Measurements from ENCODE around the gene ENDOG.

- TF ChIP-seq CTCF (IDR thresholded peaks at IDR 0.05; ENCODE audit: low read length) (no peak), EZH2phosphoT487 (IDR thresholded peaks at IDR 0.05; ENCODE audit: low read length) (no peak)
Observed at GRCh38 chr9:128805661-128806060, 12.6 kb upstream of the ENDOG start.
